WI38 (cell line): ENCODE results near the gene PRSS27.

ENCODE experiments used
- H3K4me3 ChIP-seq: 2 replicates; pipeline ENCODE4 v1.5.1; 2011; ENCODE audit warnings: low read depth, mild to moderate bottlenecking, control low read depth, low read length
- TF ChIP-seq, protein P1 (sequence below): IDR thresholded peaks from 2 replicates; pipeline ENCODE4 v1.5.1; 2012; ENCODE audit warnings: low read depth, mild to moderate bottlenecking, control low read depth, low read length

The PRSS27 gene

DNA sequence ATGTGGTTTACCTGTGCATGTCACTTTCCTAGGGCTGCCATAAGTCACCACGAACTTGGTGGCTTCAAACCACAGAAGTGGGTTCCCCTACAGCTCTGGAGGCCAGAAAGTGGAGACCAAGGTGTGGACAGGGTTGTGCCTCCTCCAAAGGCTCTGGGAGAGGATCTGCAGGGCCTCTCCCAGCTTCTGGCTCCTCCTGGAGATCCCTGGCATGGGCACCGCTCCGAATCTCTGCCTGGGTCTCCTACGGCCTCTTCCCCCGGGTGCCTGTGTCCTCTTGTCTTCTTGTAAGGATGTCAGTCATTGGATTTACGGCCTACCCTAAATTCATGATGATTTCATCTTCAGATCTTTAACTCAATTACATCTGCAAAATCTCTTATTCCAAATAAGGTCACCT is 29.9 kb upstream of the PRSS27 start:
- H3K4me3 ChIP-seq, result no peak overlapping the region
- TF ChIP-seq, protein P1, sequence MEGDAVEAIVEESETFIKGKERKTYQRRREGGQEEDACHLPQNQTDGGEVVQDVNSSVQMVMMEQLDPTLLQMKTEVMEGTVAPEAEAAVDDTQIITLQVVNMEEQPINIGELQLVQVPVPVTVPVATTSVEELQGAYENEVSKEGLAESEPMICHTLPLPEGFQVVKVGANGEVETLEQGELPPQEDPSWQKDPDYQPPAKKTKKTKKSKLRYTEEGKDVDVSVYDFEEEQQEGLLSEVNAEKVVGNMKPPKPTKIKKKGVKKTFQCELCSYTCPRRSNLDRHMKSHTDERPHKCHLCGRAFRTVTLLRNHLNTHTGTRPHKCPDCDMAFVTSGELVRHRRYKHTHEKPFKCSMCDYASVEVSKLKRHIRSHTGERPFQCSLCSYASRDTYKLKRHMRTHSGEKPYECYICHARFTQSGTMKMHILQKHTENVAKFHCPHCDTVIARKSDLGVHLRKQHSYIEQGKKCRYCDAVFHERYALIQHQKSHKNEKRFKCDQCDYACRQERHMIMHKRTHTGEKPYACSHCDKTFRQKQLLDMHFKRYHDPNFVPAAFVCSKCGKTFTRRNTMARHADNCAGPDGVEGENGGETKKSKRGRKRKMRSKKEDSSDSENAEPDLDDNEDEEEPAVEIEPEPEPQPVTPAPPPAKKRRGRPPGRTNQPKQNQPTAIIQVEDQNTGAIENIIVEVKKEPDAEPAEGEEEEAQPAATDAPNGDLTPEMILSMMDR, result no peak

DNA sequence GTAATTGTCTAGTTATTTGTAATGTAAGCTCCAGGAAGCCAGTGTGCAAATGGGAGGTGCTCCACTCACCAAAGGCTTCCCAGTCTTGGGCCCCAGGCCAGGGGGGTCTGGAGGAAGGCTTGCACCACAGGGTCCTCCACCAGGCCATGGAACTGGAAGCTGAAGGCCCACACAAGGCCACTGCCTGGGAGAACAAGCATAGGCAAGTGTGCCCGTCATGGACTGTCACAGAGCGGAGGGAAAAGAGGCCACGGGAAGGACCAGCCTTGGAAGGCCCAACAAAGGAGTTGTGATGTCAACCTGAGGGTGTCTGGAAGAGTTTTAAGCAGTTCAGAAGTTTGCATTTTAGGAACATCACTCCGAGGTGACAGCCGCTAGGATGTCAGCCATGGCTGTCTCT is 29.5 kb upstream of the PRSS27 start:
- H3K4me3 ChIP-seq, result no peak overlapping the region
- TF ChIP-seq, protein P1, result no peak

DNA sequence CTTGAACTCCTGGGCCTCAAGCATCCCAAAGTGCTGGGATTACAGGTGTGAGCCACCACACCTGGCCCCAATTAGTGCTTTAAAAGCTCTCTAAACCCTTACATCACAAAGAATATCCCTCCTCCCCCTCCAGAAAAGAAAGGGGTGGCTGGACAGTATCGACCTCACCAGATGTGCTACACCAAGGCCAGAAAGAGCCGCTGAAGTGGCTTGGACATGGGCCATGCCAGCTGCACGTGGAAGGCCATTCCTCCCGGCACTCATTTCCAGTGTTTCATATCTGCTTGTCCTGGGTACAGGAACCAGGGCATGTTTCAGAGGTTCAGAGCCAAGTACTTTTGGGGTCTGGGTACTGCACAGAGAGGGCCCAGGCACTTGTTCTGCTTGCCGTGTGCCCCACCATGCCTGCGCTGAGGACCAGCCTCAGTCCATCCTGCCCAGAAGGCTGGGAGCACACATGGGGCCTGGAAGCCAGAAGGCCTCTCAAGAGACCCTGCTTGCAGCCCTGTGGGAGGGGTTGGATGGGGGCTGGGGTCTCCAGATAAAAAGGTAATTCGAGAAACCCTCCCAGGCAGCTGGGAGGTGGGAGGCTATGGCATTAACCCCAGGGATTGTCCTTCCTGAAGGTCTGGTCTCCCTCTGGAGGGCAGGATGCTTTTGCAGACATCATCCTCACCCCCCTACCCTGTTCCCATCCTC is 28.9 kb upstream of the PRSS27 start:
- TF ChIP-seq, protein P1, result no peak
- H3K4me3 ChIP-seq, result no peak overlapping the region

DNA sequence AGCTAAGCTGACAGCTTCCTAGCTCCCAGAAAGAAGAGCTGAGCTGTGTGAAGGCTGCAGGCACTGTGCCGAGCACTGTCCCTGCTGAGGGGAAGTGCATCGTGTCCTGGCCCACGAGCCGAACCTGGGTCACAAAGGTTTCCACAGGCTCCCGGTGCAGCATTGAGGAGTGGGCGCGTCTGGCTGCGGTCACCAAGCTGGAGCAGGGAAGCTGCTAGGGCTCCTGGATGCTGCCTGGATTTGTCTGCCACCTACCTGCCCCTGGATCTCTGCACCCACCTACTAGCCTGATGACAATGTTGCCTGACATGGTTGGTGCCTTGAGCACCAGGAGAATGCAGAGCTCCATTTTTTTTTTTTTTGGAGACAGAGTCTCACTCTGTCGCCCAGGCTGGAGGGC is 25.9 kb upstream of the PRSS27 start:
- TF ChIP-seq, protein P1, result no peak
- no peak overlapping the region for H3K4me3 ChIP-seq

DNA sequence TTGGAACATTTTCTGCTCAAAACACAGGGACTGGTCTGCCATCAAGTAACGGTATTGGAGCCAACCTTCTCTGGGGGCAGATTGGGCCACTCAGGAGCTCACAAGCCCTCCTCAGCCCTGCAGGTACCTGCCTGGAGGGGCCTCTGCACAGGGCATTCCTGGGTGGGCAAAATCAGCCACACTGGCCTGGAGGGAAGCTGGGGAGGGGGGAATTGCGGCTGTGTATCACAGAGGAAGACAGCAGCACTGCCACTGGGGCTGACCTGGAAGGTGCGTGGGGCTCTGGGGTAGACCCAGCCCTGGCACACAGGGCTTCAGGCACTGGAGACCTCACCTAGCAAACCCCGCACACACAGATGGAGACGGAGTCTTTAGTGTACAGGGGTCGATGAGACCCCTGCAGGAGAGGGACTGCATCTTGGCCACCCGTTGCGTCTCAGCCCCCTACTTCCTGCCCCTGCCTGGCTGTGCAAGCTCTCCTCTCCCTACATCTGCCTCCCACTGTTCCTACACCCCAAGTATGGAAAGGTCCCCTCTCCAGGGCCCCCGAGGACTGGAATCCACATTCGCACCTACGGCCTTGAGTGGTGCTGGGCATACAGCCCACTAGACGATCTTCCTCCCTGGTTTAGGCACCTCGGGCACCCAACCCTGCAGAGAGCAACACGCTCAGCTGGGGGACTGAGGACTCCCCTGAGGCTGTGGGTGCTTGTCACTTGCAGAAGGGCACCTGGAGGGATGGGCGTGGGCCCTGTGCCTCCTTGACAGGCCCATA is 25.3 kb upstream of the PRSS27 start:
- H3K4me3 ChIP-seq, result no peak overlapping the region
- TF ChIP-seq, protein P1, result no peak

DNA sequence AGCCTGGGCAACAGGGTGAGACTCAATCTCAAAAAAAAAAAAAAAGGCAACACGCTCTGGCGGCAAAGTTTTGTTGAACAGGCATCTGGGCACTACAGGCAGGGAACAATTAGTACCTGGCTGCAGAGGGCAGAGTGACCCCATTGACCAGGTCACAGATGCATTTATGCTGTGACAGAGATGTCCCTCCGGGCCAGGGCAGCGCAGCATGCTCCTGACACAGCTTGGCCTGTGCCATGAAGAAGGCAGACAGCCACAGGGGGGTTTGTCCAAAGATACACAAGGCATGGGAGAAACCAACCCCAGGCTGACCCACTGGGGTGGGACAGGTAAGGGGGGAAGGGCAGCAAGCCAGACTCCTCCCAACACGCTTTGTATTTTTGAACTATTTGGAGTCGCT is 24.7 kb upstream of the PRSS27 start:
- H3K4me3 ChIP-seq, result no peak overlapping the region
- TF ChIP-seq, protein P1, result no peak
